HAP-1 (cell line): ENCODE data around the gene EMILIN2.
"Not testable (repeated sequence)": the region's sequence is repeated elsewhere in the genome, so short reads cannot be mapped to it uniquely, and the experiment has no call there.

ENCODE experiments used
- DNase-seq, 2 experiments: peaks; one replicate each; pipeline ENCODE4 v3.0.0-alpha.2; 2016 to 2020; ENCODE audit warnings: low spot score in 2 of 2
- H3K27me3 ChIP-seq: fragments of 250-450 bp; sonication (Bioruptor Pico); 2 replicates; pipeline ENCODE4 v1.5.1; 2020; ENCODE audit warnings: low read depth, mild to moderate bottlenecking, moderate library complexity
- H3K36me3 ChIP-seq: fragments of 250-450 bp; sonication (Bioruptor Pico); replicated peaks from 2 replicates; pipeline ENCODE4 v1.5.1; 2020; ENCODE audit warnings: mild to moderate bottlenecking
- H3K4me1 ChIP-seq: fragments of 250-450 bp; sonication (Bioruptor Pico); 2 replicates; pipeline ENCODE4 v1.5.1; 2020; ENCODE audit warnings: mild to moderate bottlenecking
- H3K4me3 ChIP-seq: fragments of 250-450 bp; sonication (Bioruptor Pico); 2 replicates; pipeline ENCODE4 v1.5.1; 2020; ENCODE audit warnings: mild to moderate bottlenecking, moderate library complexity
- H3K9me3 ChIP-seq: fragments of 250-450 bp; sonication (Bioruptor Pico); 2 replicates; pipeline ENCODE4 v1.5.1; 2020; ENCODE audit warnings: mild to moderate bottlenecking, moderate library complexity
- in situ Hi-C: fragments of 300-500 bp; cut with MboI; formaldehyde crosslinking; loops from 3 replicates; pipeline ENCODE4 v1.14.3; 2020; ENCODE audit warnings: low sequenced_read_pairs, inconsistent platforms, mixed read lengths

Gene EMILIN2

DNA sequence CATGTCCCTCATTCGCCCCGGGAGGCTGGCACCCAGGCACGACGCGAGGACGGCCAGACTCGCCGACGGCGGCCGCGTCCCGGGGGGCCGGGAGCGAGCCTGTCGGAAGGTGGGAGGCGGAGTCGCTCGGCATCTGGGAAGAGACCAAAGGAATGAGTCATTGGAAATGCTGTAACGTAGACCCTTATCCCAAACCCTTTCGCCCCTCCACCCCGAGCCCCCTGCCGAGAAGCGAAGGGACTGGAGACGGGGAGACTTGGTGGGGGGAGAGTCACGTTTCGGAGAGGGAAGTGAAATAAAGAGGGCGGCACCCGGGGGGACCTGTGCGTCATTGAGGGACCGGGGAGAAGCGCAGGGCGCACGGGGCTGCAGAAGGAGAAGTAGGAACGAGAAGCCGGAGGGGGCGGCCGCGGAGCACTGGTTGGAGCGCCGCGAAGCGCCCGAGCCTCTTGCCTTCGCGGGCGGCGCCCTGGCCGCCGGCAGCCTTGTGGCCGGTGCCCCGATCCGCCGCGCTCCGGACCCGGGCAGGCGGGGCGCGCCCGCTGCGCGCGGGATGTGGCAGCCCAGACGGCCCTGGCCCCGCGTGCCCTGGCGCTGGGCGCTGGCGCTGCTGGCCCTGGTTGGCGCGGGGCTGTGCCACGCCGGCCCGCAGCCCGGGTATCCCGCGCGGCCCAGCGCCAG is at the start of gene EMILIN2:
EMILIN2 (plus strand) TSS at position 371 of the 681 bp plus-strand sequence; CDS start at position 554, 183 bp downstream.
- Histone ChIP-seq H3K27me3 (peaks cover 62% of the 10 kb centered on the region), H3K9me3 (no peaks in the 10 kb centered on the region), H3K4me3 (peak within 1 kb of the TSS; percentile 24), H3K36me3 (no peaks in the 10 kb centered on the region), H3K4me1 (no peaks in the 10 kb centered on the region)
- peak in 1 of 2 experiments; percentile 38 for DNase-seq
- in situ Hi-C loops: no loop called here

DNA sequence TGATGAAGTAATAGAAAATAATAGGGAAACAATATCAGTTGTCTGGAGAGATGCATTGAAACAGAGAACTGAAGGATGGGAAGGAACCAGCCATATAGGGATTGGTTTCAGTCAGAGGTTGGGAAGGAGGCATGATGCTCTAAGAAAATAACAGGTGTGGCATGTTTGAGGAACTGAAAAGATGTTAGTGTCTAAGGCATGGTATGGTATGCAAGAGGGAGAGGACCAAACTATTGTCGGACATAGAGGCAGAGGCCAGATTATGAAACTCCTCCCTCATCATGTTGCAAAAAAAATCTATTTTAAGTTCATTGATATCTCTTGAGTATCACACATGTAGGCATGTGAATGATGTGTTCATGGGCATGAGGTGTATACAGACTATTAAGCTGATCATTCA is 48.9 kb upstream of the EMILIN2 start:
- Histone ChIP-seq H3K4me3 (no peak overlapping the region), H3K27me3 (no peaks in the 10 kb centered on the region), H3K36me3 (peaks cover 28% of the 10 kb centered on the region), H3K4me1 (no peaks in the 10 kb centered on the region), H3K9me3 (no peaks in the 10 kb centered on the region)
- in situ Hi-C loops: no loop called here
- DNase-seq: no peak

DNA sequence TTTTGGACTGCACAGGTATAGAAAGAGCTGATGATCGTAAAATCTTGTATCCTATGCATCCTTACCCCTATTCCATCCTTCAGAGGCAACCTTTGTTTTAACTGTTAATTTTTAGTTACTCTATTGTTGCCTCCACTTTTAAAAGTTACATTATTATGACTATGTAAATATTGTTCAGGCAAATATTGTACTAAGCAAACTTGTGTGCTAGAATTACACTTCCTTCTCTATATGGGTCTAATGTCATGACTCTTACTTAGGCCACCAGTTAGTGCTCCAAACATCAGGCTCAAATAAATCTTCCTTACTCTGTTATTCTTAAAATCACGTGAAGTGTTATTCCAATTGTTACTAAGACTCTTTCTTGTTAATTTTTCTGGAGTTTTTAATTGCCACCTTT is 47.4 kb upstream of the EMILIN2 start:
- Histone ChIP-seq H3K27me3 (no peaks in the 10 kb centered on the region), H3K36me3 (peaks cover 34% of the 10 kb centered on the region), H3K4me1 (no peaks in the 10 kb centered on the region), H3K9me3 (no peaks in the 10 kb centered on the region), H3K4me3 (no peak overlapping the region)
- in situ Hi-C loops: no loop called here
- no peak for DNase-seq

DNA sequence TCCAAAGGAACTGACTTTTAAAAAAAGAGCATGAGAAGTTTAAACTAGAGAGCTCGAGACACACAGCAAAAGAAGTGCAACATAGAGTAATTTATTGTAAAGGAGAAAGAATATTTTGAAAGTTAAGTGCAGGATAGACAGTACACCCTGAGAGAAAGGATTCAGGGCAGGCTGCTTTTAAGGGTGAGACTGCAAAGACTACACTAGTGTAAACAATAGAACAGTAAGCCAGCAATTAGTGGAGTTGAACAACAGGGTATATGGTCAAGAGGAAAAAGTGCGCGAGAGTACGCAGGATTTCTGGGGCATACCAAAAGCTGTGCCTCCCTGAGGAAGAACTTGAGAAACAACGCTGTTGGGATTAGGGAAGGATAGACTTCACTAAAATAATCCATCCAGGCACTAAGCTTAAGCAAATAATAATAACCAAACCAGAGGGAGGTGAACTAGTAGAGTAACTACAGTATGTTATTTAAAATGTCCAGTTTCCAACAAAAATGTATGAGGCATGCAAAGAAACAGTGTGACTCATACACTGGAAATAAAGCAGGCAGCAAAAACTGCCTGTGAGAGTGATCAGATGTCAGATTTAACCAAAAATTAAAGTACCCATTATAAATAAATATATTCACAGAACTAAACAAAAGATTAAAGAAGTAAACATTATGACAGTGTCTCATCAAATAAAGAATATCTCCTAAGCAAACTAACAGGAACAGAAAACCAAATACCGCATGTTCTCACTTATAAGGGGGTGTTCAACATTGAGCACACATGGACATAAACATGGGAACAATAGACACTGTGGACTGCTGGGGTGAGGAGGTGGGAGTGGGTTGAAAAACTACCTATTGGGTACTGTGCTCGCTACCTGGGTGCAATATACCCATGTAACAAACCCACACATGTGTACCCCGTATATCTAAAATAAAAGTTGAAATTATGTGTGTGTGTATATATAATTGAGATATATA is 40.5 kb upstream of the EMILIN2 start:
- peaks cover 9% of the 10 kb centered on the region; the same call in 1 of the 2 replicates for H3K36me3 ChIP-seq

DNA sequence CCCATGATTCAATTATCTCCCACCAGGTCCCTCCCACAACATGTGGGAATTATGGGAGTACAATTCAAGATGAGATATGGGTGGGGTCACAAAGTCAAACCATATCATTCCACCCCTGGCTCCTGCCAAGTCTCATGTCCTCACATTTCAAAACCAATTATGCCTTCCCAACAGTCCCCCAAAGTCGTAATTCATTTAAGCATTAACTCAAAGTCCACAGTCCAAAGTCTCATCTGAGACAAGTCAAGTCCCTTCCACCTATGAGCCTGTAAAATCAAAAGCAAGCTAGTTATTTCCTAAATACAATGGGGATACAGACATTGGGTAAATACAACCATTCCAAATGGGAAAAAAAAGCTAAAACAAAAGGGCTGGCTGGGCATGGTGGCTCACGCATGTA is 38.2 kb upstream of the EMILIN2 start:
- H3K4me1 ChIP-seq, DNase-seq, in situ Hi-C loops, H3K36me3 ChIP-seq, H3K27me3 ChIP-seq, H3K9me3 ChIP-seq, H3K4me3 ChIP-seq: not testable (repeated sequence)

More for the DNA sequence above, 40.5 kb upstream of the EMILIN2 start:
- Histone ChIP-seq H3K27me3 (no peaks in the 10 kb centered on the region), H3K4me3 (no peak overlapping the region), H3K9me3 (peaks cover 6% of the 10 kb centered on the region), H3K4me1 (no peaks in the 10 kb centered on the region)
- no peak for DNase-seq
- in situ Hi-C loops: no loop called here

DNA sequence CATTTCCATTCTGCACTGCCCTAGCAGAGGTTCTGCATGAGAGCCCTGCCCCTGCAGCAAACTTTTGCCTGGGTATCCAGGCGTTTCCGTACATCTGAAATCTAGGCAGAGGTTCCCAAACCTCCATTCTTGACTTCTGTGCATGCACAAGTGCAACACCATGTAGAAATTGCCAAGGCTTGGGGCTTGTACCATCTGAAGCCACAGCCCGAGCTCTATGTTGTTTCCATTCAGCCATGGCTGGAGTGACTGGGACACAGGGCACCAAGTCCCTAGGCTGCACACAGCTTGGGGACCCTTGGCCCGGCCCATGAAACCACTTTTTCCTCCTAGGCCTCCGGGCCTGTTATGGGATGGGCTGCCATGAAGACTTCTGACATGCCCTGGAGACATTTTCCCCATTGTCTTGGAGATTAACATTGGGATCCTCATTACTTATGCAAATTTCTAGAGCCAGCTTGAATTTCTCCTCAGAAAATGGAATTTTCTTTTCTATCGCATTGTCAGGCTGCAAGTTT is 37.1 kb upstream of the EMILIN2 start:
- DNase-seq, H3K4me1 ChIP-seq, H3K9me3 ChIP-seq, H3K4me3 ChIP-seq, in situ Hi-C loops, H3K36me3 ChIP-seq, H3K27me3 ChIP-seq: not testable (repeated sequence)

DNA sequence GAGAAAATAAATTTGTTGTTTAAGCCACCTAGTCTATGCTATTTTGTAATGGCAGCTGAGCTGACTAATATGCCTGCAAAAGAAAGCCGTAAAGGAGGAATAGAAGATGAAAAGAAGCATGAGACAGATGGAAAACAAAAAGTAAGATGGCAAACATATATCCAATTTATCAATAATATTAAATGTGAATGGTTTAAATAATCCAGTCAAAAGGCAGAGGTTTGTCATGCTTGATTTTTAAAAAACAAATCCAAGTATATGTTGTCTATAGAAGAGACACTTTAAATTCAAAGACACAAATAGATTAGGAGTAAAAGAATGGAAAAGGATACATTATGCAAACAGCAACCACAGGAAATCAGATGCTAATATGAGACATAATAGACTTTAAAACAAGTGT is 35.4 kb upstream of the EMILIN2 start:
- no peaks in the 10 kb centered on the region for H3K4me1 ChIP-seq
- in situ Hi-C loops: no loop called here
- no peaks in the 10 kb centered on the region for H3K36me3 ChIP-seq
- no peak for DNase-seq
- peaks cover 12% of the 10 kb centered on the region for H3K9me3 ChIP-seq
- no peak overlapping the region for H3K4me3 ChIP-seq
- H3K27me3 ChIP-seq: no peaks in the 10 kb centered on the region

DNA sequence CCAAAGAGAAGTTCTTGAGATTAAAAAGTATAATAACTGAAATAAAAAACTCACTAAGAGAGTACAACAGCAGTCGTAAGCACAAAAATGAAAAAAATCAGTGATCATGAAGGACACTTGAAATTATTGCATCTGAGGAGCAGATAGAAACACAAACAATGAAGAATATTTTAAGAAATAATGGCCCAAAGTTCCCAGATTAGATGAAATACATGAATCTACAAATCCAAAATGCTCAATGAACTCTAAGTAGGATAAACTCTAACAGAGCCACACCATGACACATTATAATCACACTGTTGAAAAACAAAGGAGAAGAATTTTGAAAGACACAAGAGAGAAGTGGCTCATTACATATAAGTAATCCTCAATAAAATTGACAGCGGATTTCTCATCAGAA is 31.9 kb upstream of the EMILIN2 start:
- H3K9me3 ChIP-seq: peaks cover 10% of the 10 kb centered on the region
- in situ Hi-C loops: no loop called here
- no peak for DNase-seq
- H3K27me3 ChIP-seq: no peaks in the 10 kb centered on the region
- no peaks in the 10 kb centered on the region for H3K36me3 ChIP-seq
- H3K4me3 ChIP-seq: no peak overlapping the region
- H3K4me1 ChIP-seq: no peaks in the 10 kb centered on the region

DNA sequence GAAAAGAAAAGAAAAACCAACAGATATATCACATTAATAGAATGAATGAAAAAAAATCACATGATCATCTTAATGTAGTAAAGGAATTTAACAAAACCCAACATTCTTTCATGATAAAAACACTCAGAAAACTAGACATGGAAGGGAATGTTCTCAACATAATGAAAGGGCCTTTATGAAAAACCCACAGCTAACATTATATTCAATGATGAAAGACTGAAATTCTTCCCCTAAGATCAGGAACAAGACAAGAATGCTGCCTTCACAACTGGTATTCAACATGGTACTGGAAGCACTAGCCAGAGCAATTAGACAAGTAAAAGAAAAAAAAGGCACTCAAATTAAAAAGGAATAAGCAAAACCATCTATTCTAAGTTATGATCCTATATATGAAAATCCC is 28.5 kb upstream of the EMILIN2 start:
- no peaks in the 10 kb centered on the region for H3K27me3 ChIP-seq
- DNase-seq: no peak
- no peaks in the 10 kb centered on the region for H3K4me1 ChIP-seq
- H3K4me3 ChIP-seq: no peak overlapping the region
- H3K9me3 ChIP-seq: peaks cover 6% of the 10 kb centered on the region
- in situ Hi-C loops: no loop called here
- H3K36me3 ChIP-seq: no peaks in the 10 kb centered on the region

DNA sequence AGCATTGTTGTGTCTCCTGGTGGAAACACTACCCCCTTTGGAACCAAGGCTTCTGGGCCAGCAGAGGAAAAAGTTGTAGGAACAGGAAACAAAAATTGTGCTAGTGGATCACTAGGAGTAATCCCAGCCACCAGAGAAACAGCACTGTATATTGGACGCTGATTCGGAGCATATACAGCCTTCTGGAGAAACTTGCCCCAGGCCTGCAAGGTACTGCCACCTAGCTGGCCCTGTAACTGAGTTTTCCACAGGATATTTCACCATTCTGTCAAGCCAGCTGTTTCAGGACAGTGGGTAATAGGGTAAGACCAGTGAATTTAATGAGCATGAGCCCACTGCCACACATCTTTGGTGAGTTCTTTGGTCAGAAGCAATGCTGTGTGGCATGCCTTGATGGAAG is 25.1 kb upstream of the EMILIN2 start:
- Histone ChIP-seq H3K27me3 (no peaks in the 10 kb centered on the region), H3K4me1 (peaks cover 6% of the 10 kb centered on the region), H3K4me3 (no peak overlapping the region), H3K36me3 (no peaks in the 10 kb centered on the region), H3K9me3 (no peaks in the 10 kb centered on the region)
- DNase-seq: no peak
- in situ Hi-C loops: no loop called here

DNA sequence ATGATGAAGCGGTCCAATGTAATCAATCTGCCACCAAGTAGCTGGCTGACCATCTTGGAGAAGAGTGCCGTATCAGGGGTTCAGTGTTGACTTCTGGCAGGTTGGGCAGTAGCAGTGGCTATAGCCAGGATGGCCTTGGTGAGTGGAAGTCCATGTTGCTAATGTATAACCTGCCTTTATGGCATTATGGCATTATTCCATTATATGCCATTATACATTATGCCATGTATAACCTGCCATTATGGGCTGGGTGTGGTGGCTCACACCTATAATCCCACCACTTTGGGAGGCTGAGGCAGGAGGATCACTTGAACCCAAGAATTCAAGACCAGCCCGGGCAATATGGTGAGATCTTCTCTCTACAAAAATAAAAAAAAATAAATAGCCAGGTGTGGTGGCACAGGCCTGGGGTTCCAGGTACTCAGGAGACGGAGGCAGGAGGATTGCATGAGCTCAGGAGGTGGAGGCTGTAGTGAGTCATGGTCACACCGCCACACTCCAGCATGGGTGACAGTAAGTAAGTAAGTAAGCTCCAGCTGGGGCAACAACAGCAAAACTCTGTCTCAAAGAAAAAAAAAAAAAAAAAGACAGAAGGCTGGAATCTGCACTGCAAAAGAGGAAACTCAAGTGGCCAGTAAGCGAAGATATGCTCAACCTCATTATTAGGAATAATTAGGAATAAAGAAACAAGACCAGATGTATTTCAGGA is 24.4 kb upstream of the EMILIN2 start:
- Histone ChIP-seq H3K9me3 (no peaks in the 10 kb centered on the region), H3K4me1 (peaks cover 12% of the 10 kb centered on the region), H3K27me3 (no peaks in the 10 kb centered on the region), H3K4me3 (no peak overlapping the region), H3K36me3 (no peaks in the 10 kb centered on the region)
- DNase-seq: no peak
- in situ Hi-C loops: no loop called here

DNA sequence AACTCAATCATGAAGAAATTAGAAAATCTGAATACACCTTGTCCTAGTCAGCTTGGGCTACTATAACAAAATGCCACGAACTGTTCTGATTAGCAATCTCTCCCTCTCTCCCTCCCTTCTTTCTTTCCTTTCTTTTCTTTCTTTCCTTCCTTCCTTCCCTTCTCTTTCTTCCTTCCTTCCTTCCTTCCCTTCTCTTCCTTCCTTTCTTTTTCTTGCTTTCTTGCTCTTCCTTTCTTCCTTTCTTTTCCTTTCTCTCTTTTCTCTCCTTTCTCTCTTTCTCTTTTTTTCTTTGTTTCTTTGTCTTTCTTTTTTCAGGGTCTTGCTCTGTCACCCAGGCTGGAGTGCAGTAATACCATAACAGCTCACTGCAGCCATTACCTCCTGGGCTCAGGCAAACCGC is 23.6 kb upstream of the EMILIN2 start:
- Histone ChIP-seq H3K9me3 (no peaks in the 10 kb centered on the region), H3K4me1 (peaks cover 13% of the 10 kb centered on the region), H3K36me3 (no peaks in the 10 kb centered on the region), H3K4me3 (no peak overlapping the region), H3K27me3 (no peaks in the 10 kb centered on the region)
- DNase-seq: no peak
- in situ Hi-C loops: no loop called here

DNA sequence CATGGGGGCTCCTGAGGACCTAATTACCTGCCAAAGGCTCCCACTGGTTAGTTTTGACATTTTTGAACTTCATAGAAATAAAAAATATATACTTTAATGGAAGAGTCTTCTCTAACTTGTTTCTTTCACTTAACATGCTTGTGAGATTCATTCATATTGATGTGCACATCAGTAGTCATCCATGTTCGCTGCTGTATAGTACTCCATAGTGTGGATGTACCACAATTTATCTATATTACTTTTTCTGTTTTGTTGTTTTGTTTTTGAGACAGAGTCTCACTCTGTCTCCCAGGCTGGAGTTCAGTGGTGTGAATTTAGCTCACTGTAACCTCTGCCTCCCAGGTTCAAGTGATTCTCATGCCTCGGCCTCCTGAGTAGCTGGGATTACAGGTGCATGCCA is 22.8 kb upstream of the EMILIN2 start:
- Histone ChIP-seq H3K9me3 (no peaks in the 10 kb centered on the region), H3K4me1 (peaks cover 13% of the 10 kb centered on the region), H3K4me3 (no peak overlapping the region), H3K27me3 (no peaks in the 10 kb centered on the region), H3K36me3 (no peaks in the 10 kb centered on the region)
- no peak for DNase-seq
- in situ Hi-C loops: no loop called here
